LHCN-M2 (cell line): ENCODE results near the gene SLC1A5. TPM values are rescaled to one million over a fixed set of nuclear protein-coding genes. Genes with fewer than 3 reads are reported as not detected.

Experiments used
- DNase-seq: peaks from one replicate; pipeline ENCODE4 v3.0.0-alpha.2; 2012; ENCODE audit warnings: low read depth
- total RNA-seq: library from RNA; depleted of rRNA; stranded (reverse); fragments of >200 nt; gene quantifications from 2 replicates; pipeline ENCODE4 v1.2.3, GENCODE V29; 2014; rRNA removed

Gene SLC1A5
- total RNA-seq, 1 experiment from 2014 or later: 68.0 TPM

GRCh38 chr19:46726551-46726950 is 61.8 kb downstream of the SLC1A5 start:
- no peak for DNase-seq

GRCh38 chr19:46725859-46726393 is 62.5 kb downstream of the SLC1A5 start:
- no peak for DNase-seq

- no peak for DNase-seq
These were observed 63.2 kb downstream of the SLC1A5 start for GRCh38 chr19:46725036-46725820.

Other genes with a start within 250 kb of the SLC1A5 start
- 247 and 279 TPM in 2 replicates for gene CALM3, start 187.3 kb downstream of the SLC1A5 start, total RNA-seq
- gene PTGIR, start 163.5 kb downstream of the SLC1A5 start, total RNA-seq: not detected in 2 replicates
- not detected in 2 replicates for gene GNG8, start 152.4 kb downstream of the SLC1A5 start, total RNA-seq
- 1.7 and 1.8 TPM in 2 replicates for gene DACT3, start 127.4 kb downstream of the SLC1A5 start, total RNA-seq
- 17.3 and 25.2 TPM in 2 replicates for gene PRKD2, start 71.5 kb downstream of the SLC1A5 start, total RNA-seq
- 29.7 and 33.8 TPM in 2 replicates for gene FKRP, start 42.5 kb downstream of the SLC1A5 start, total RNA-seq
- gene STRN4, start 42.1 kb downstream of the SLC1A5 start, total RNA-seq: 78.1 and 83.9 TPM in 2 replicates
- gene AP2S1, start 62.3 kb upstream of the SLC1A5 start, total RNA-seq: 160 and 175 TPM in 2 replicates
- 23.4 and 29.3 TPM in 2 replicates for gene ARHGAP35, start 72.4 kb upstream of the SLC1A5 start, total RNA-seq
- 1.0 and 1.9 TPM in 2 replicates for gene NPAS1, start 231.2 kb upstream of the SLC1A5 start, total RNA-seq